GM12864 (cell line): Measurements from ENCODE around the gene ABITRAM.
"Not testable (repeated sequence)": the region's sequence is repeated elsewhere in the genome, so short reads cannot be mapped to it uniquely, and the experiment has no call there.

ENCODE experiments used
- DNase-seq: peaks from one replicate; pipeline ENCODE4 v3.0.0-alpha.2; 2011; ENCODE audit warnings: low read depth
- H3K4me3 ChIP-seq: 2 replicates; pipeline ENCODE4 v1.5.1; 2011; ENCODE audit warnings: mild to moderate bottlenecking, low read depth, low read length, control low read depth
- CTCF ChIP-seq: IDR thresholded peaks from 2 replicates; pipeline ENCODE4 v1.5.1; 2011; ENCODE audit warnings: low read depth, mild to moderate bottlenecking, moderate library complexity, low read length, control low read depth, inconsistent platforms; ENCODE audit errors: missing control alignments

Gene ABITRAM

GRCh38 chr9:108956022-108956630 is 21.9 kb downstream of the ABITRAM start:
- no peak for DNase-seq
- no peak overlapping the region for H3K4me3 ChIP-seq
- no peak for TF ChIP-seq CTCF

GRCh38 chr9:108956631-108957026 is 22.4 kb downstream of the ABITRAM start:
- no peak overlapping the region for H3K4me3 ChIP-seq
- DNase-seq, result no peak
- TF ChIP-seq CTCF, result no peak

- no peak for DNase-seq
- no peak overlapping the region for H3K4me3 ChIP-seq
- no peak for TF ChIP-seq CTCF
Observed at GRCh38 chr9:108960331-108960730, 26.1 kb downstream of the ABITRAM start.

- no peak for TF ChIP-seq CTCF
- no peak for DNase-seq
Observed at GRCh38 chr9:108961151-108961550, 27.0 kb downstream of the ABITRAM start.

GRCh38 chr9:108963459-108964143 is 29.4 kb downstream of the ABITRAM start:
- no peak for DNase-seq
- H3K4me3 ChIP-seq, result no peak overlapping the region
- TF ChIP-seq CTCF, result no peak

More at GRCh38 chr9:108961151-108961550, 27.0 kb downstream of the ABITRAM start:
- H3K4me3 ChIP-seq, result no peak overlapping the region

GRCh38 chr9:108967916-108968315 is 33.7 kb downstream of the ABITRAM start:
- no peak overlapping the region for H3K4me3 ChIP-seq
- no peak for TF ChIP-seq CTCF
- DNase-seq, result no peak

- not testable (repeated sequence) for DNase-seq, H3K4me3 ChIP-seq
Observed at GRCh38 chr9:108971392-108971791, 37.2 kb downstream of the ABITRAM start.
